Measurements from ENCODE around the gene PCSK1N. TPM values are rescaled to one million over a fixed set of nuclear protein-coding genes. Genes with fewer than 3 reads are reported as not detected.

Gene PCSK1N
- total and polyA plus RNA-seq, 2 of the 13 experiments (the other 11 are each of a cell fraction or from before 2014, with no cell fraction given), result 4.5 to 14.0 TPM

DNA sequence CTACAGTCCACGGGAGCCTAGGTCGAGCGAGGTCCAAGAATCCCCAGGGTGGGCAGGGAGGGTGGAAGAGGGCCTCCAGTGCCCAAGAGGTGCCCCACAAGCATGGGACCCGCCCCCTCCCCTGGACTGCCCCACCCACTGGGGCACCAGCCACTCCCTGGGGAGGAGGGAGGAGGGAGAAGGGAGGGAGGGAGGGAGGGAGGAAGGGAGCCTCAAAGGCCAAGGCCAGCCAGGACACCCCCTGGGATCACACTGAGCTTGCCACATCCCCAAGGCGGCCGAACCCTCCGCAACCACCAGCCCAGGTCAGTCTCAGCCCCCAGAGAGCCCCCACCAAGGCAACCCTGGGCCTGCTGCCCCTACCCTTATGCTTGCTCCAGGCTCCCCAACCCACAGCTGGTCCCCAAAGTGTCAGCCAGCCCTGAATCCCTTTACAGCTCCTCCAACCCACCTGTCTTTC lies 49.0 kb downstream of the PCSK1N start, which contains the start of gene GATA1 (continued):
- TF ChIP-seq, protein P1, sequence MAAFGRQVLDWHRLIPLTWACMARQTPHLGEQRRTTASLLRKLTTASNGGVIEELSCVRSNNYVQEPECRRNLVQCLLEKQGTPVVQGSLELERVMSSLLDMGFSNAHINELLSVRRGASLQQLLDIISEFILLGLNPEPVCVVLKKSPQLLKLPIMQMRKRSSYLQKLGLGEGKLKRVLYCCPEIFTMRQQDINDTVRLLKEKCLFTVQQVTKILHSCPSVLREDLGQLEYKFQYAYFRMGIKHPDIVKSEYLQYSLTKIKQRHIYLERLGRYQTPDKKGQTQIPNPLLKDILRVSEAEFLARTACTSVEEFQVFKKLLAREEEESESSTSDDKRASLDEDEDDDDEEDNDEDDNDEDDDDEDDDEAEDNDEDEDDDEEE (CRISPR knock-in tag; IDR thresholded peaks at IDR 0.05), result no peak
- TF ChIP-seq KLF12 (CRISPR knock-in tag; IDR thresholded peaks at IDR 0.05; ENCODE audit: borderline replicate concordance), result no peak

DNA sequence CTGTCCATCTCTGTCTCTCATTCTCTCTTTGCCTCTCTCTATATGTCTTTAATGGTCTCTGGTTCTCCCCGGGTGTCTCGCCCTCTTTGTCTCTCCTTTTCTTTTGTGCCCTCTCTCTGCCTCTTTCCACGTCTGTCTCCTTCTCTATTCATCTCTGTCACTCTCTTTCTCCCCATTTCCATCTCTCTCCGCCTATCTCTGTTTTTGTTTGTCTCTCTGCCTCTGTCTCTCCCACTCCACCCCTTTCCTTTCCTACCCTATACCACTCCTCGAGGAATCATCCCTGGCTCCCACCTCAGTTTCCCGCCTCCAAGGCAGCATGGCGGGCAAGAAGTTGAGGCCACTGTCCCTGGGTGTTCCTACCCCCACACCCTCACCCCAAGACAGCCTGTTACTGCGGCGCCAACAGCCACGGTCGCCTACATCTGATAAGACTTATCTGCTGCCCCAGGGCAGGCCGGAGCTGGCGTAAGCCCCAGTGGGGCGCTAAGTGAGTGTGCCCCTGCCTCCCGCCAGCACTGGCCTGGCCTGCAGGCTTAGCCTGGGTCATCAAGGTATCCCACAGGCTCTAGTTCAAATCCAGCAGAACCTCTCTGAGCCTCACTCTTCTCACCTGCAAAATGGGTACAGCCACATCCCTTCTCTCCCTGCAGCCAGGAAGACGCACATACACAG lies 49.7 kb downstream of the PCSK1N start:
- intact Hi-C loops (cut with micrococcal nuclease; ENCODE audit: unreplicated experiment) (no loop called here), in situ Hi-C loops (cut with HindIII; ENCODE audit: extremely low pct_ligation_motif_present, low pct_unique_long_range_greater_than_20kb) (no loop called here)
- no TSS peak for BruUV-seq (replicated peaks)
- no peaks in the 10 kb centered on the region for H3K9me3 ChIP-seq (ENCODE audit: low read length)
- no peak for FAIRE-seq
- H3K4me1 ChIP-seq (ENCODE audit: insufficient read depth, low read length), result no peaks in the 10 kb centered on the region
- H3K36me3 ChIP-seq (replicated peaks in 1 of 2; ENCODE audit: control insufficient read depth in 1 of 2, insufficient read depth in 2 of 2, low read length in 2 of 2), result no peaks in the 10 kb centered on the region
- H3K4me2 ChIP-seq (ENCODE audit: low read depth, low read length), result no peak overlapping the region
- TF ChIP-seq ZNF629 (CRISPR knock-in tag; conservative IDR thresholded peaks at IDR 0.05), result peak; percentile 77
- TF ChIP-seq ZSCAN21 (CRISPR knock-in tag; IDR thresholded peaks at IDR 0.05; ENCODE audit: borderline replicate concordance), result no peak
- TF ChIP-seq, protein P2, sequence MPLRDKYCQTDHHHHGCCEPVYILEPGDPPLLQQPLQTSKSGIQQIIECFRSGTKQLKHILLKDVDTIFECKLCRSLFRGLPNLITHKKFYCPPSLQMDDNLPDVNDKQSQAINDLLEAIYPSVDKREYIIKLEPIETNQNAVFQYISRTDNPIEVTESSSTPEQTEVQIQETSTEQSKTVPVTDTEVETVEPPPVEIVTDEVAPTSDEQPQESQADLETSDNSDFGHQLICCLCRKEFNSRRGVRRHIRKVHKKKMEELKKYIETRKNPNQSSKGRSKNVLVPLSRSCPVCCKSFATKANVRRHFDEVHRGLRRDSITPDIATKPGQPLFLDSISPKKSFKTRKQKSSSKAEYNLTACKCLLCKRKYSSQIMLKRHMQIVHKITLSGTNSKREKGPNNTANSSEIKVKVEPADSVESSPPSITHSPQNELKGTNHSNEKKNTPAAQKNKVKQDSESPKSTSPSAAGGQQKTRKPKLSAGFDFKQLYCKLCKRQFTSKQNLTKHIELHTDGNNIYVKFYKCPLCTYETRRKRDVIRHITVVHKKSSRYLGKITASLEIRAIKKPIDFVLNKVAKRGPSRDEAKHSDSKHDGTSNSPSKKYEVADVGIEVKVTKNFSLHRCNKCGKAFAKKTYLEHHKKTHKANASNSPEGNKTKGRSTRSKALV (CRISPR knock-in tag; IDR thresholded peaks at IDR 0.05), result no peak
- ChIA-PET CTCF (ENCODE audit: low intra/inter-chr PET ratio, low total read pairs) (no interaction called here), POLR2A (no interaction called here)
- no peak overlapping the region for H3K4me3 ChIP-seq (replicated peaks in 1 of 3; ENCODE audit: insufficient read depth in 1 of 3, low read depth in 2 of 3, low read length in 3 of 3)
- no peaks in the 10 kb centered on the region; a peak in 1 of 5 replicates for H3K27me3 ChIP-seq (ENCODE audit: control insufficient read depth in 1 of 2, insufficient read depth in 2 of 2, low read length in 2 of 2)
- DNase-seq (ENCODE audit: low spot score), result no peak
- H4K20me1 ChIP-seq (ENCODE audit: insufficient read depth, low read length), result no peaks in the 10 kb centered on the region
- no peak overlapping the region for H3K27ac ChIP-seq (ENCODE audit: extremely low read length, insufficient read depth, low read length)
- no peak for ATAC-seq
- no peak overlapping the region for H2AFZ ChIP-seq (ENCODE audit: low read length)
- H3K79me2 ChIP-seq (ENCODE audit: insufficient read depth, low read length), result no peaks in the 10 kb centered on the region
- 45% methylated on average over 13 of the region's 16 CpGs for WGBS (ENCODE audit: low lambda C conversion rate)
- no peak overlapping the region for H3K9ac ChIP-seq (ENCODE audit: insufficient read depth, low read depth, low read length)
